ENCODE results near the gene GRM7. TPM values are rescaled to one million over a fixed set of nuclear protein-coding genes. Genes with fewer than 3 reads are reported as not detected.

Gene GRM7
- total and polyA plus RNA-seq, 4 donors: 0.08 to 0.33 TPM; not detected in 2

DNA sequence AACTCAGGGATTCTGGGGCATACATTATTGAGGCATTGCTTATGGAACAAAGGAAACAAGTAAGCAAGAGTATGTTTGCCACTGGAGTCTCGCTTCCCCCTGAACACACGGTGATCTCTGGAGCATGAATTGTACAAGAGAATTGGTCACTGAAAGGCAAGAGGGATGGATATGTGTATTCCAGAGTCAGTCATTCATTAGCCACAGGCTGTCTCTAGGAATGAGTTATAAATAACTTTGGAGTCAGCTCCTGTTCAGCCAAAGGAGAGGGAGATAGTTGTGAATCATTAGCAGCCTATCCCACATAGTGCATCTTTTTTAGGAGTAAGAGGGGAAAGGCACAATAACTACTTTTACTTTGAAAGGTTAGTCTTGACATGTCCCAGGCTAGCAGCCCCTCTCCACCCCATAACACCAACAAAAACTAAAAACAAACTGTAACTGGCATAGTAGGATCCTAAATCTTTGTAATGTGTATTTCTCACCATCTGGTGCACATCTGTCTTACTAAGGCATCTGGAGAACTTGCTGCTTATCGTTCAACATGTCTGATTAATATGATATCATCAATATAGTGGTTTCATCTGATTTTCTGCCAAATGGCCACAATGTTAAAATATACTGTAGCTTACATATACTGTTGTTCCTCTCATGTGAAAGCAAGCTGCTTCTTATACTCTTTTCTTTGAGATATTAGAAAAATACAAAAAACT lies 462.2 kb downstream of the GRM7 start:
- no peak overlapping the region for H3K27ac ChIP-seq (ENCODE audit: low read depth in 1 of 2, low read length in 2 of 2)
- H3K9me3 ChIP-seq (ENCODE audit: control insufficient read depth in 4 of 4, low read length in 3 of 4): no peaks in the 10 kb centered on the region
- no peaks in the 10 kb centered on the region for H3K36me3 ChIP-seq (ENCODE audit: control insufficient read depth in 4 of 4, insufficient read depth in 3 of 4, low read depth in 1 of 4, low read length in 3 of 4)
- TF ChIP-seq, protein P1, sequence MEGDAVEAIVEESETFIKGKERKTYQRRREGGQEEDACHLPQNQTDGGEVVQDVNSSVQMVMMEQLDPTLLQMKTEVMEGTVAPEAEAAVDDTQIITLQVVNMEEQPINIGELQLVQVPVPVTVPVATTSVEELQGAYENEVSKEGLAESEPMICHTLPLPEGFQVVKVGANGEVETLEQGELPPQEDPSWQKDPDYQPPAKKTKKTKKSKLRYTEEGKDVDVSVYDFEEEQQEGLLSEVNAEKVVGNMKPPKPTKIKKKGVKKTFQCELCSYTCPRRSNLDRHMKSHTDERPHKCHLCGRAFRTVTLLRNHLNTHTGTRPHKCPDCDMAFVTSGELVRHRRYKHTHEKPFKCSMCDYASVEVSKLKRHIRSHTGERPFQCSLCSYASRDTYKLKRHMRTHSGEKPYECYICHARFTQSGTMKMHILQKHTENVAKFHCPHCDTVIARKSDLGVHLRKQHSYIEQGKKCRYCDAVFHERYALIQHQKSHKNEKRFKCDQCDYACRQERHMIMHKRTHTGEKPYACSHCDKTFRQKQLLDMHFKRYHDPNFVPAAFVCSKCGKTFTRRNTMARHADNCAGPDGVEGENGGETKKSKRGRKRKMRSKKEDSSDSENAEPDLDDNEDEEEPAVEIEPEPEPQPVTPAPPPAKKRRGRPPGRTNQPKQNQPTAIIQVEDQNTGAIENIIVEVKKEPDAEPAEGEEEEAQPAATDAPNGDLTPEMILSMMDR (IDR thresholded peaks at IDR 0.05; ENCODE audit: low read depth, low read length, missing input control): no peak
- no peak for TF ChIP-seq FOXA1 (IDR thresholded peaks at IDR 0.05)
- TF ChIP-seq NR2F2 (IDR thresholded peaks at IDR 0.05): no peak
- no peak for TF ChIP-seq JUND (IDR thresholded peaks at IDR 0.05)
- H3K9ac ChIP-seq (ENCODE audit: low read depth in 1 of 2, low read length in 2 of 2): no peak overlapping the region
- no peaks in the 10 kb centered on the region for H3K27me3 ChIP-seq (ENCODE audit: control insufficient read depth in 4 of 4, insufficient read depth in 4 of 4, low read length in 3 of 4)
- no peak overlapping the region for H3K4me3 ChIP-seq (ENCODE audit: low read depth in 1 of 3, low read length in 3 of 3)
- WGBS: 68% methylated on average over 3 of the region's 3 CpGs
- H3K4me1 ChIP-seq (ENCODE audit: control insufficient read depth in 4 of 4, insufficient read depth in 4 of 4, low read length in 3 of 4): no peaks in the 10 kb centered on the region
- DNase-seq (ENCODE audit: low spot score): no peak

DNA sequence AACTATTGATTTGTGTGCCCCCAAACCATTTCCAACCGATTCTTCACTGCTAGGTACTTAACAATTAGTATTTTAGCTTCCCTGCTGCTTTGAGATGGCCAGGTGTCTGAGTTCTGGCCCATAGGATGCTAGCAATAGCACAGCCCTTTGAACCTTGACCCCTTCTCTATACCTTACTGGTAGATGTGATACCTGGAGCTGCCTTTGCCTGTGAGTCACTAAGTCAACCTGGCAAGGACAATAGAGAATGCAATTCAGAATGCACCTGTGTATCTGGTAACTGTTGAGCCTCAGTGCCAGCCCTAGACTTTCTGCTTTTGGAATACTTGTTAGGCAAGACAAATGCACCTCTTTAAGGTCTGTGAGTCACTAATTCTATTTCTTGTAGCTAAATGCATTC lies 467.4 kb downstream of the GRM7 start:
- TF ChIP-seq NR2F2 (IDR thresholded peaks at IDR 0.05): no peak
- TF ChIP-seq RAD21 (IDR thresholded peaks at IDR 0.05): no peak
- no peak for TF ChIP-seq RXRA (IDR thresholded peaks at IDR 0.05)
- no peak for TF ChIP-seq FOXA2 (IDR thresholded peaks at IDR 0.05)
- TF ChIP-seq, protein P2, sequence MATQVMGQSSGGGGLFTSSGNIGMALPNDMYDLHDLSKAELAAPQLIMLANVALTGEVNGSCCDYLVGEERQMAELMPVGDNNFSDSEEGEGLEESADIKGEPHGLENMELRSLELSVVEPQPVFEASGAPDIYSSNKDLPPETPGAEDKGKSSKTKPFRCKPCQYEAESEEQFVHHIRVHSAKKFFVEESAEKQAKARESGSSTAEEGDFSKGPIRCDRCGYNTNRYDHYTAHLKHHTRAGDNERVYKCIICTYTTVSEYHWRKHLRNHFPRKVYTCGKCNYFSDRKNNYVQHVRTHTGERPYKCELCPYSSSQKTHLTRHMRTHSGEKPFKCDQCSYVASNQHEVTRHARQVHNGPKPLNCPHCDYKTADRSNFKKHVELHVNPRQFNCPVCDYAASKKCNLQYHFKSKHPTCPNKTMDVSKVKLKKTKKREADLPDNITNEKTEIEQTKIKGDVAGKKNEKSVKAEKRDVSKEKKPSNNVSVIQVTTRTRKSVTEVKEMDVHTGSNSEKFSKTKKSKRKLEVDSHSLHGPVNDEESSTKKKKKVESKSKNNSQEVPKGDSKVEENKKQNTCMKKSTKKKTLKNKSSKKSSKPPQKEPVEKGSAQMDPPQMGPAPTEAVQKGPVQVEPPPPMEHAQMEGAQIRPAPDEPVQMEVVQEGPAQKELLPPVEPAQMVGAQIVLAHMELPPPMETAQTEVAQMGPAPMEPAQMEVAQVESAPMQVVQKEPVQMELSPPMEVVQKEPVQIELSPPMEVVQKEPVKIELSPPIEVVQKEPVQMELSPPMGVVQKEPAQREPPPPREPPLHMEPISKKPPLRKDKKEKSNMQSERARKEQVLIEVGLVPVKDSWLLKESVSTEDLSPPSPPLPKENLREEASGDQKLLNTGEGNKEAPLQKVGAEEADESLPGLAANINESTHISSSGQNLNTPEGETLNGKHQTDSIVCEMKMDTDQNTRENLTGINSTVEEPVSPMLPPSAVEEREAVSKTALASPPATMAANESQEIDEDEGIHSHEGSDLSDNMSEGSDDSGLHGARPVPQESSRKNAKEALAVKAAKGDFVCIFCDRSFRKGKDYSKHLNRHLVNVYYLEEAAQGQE (IDR thresholded peaks at IDR 0.05): no peak
- no peak for TF ChIP-seq EGR1 (IDR thresholded peaks at IDR 0.05; ENCODE audit: low read depth in 2 of 2)
- TF ChIP-seq HNF4A (conservative IDR thresholded peaks at IDR 0.05): no peak
- TF ChIP-seq GABPA (IDR thresholded peaks at IDR 0.05 in 1 of 2, conservative IDR thresholded peaks at IDR 0.05 in 1 of 2): no peak
- TF ChIP-seq SP1 (IDR thresholded peaks at IDR 0.05): no peak
- TF ChIP-seq TAF1 (conservative IDR thresholded peaks at IDR 0.05): no peak
- WGBS: 53% methylated on average over 1 of the region's 1 CpG
- no peak overlapping the region for H3K27ac ChIP-seq (ENCODE audit: low read depth in 1 of 2, low read length in 2 of 2)
- peaks cover 0 to 2% (median 0%) of the 10 kb centered on the region in 4 donors for H3K9me3 ChIP-seq (ENCODE audit: control insufficient read depth in 4 of 4, low read length in 3 of 4)
- H3K4me3 ChIP-seq (ENCODE audit: low read depth in 1 of 3, low read length in 3 of 3): no peak overlapping the region
- DNase-seq (ENCODE audit: low spot score): no peak
- no peaks in the 10 kb centered on the region for H3K4me1 ChIP-seq (ENCODE audit: control insufficient read depth in 4 of 4, insufficient read depth in 4 of 4, low read length in 3 of 4)
- peaks cover 0 to 2% (median 0%) of the 10 kb centered on the region in 4 donors for H3K27me3 ChIP-seq (ENCODE audit: control insufficient read depth in 4 of 4, insufficient read depth in 4 of 4, low read length in 3 of 4)
- H3K9ac ChIP-seq (ENCODE audit: low read depth in 1 of 2, low read length in 2 of 2): no peak overlapping the region
- no peaks in the 10 kb centered on the region for H3K36me3 ChIP-seq (ENCODE audit: control insufficient read depth in 4 of 4, insufficient read depth in 3 of 4, low read depth in 1 of 4, low read length in 3 of 4)

DNA sequence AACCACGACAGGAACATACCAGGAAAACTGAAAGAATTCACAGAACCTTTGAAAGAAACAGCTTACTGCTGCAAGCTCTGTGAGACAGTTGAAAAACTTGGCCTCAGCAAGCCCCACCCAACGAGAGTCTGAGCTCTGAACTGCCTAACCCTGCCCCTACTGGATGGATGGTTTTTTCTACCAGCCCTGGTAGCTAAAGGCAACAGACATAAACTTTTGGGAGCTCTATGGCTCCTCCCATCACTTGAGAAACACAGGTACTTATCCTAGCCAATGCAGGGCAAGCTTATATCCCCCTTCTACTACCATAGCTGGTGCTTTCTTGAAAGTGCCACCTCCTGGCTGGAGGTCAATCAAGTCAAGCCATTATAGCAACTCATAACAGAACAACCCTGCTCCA lies 471.8 kb downstream of the GRM7 start:
- no peak for DNase-seq (ENCODE audit: low spot score)
- no peak overlapping the region for H3K4me3 ChIP-seq (ENCODE audit: low read depth in 1 of 3, low read length in 3 of 3)
- H3K9me3 ChIP-seq (ENCODE audit: control insufficient read depth in 4 of 4, low read length in 3 of 4): peaks cover 0 to 2% (median 0%) of the 10 kb centered on the region in 4 donors
- peaks cover 0 to 3% (median under 1%) of the 10 kb centered on the region in 4 donors for H3K27me3 ChIP-seq (ENCODE audit: control insufficient read depth in 4 of 4, insufficient read depth in 4 of 4, low read length in 3 of 4)
- no peak overlapping the region for H3K9ac ChIP-seq (ENCODE audit: low read depth in 1 of 2, low read length in 2 of 2)
- H3K4me1 ChIP-seq (ENCODE audit: control insufficient read depth in 4 of 4, insufficient read depth in 4 of 4, low read length in 3 of 4): no peaks in the 10 kb centered on the region
- no peaks in the 10 kb centered on the region for H3K36me3 ChIP-seq (ENCODE audit: control insufficient read depth in 4 of 4, insufficient read depth in 3 of 4, low read depth in 1 of 4, low read length in 3 of 4)
- TF ChIP-seq GABPA (IDR thresholded peaks at IDR 0.05 in 1 of 2, conservative IDR thresholded peaks at IDR 0.05 in 1 of 2): no peak
- WGBS: 56% methylated on average over 2 of the region's 2 CpGs
- H3K27ac ChIP-seq (ENCODE audit: low read depth in 1 of 2, low read length in 2 of 2): no peak overlapping the region

Data from liver (tissue), 9 donors.